Fibroblast of the aortic adventitia (primary cell): Measurements from ENCODE around the gene KIAA1217. TPM values are rescaled to one million over a fixed set of nuclear protein-coding genes. Genes with fewer than 3 reads are reported as not detected.

Experiments
- DNase-seq: peaks from one replicate; pipeline ENCODE4 v3.0.0-alpha.2; 2010; ENCODE audit warnings: low read depth
- H3K4me3 ChIP-seq: 2 replicates; pipeline ENCODE4 v1.5.1; 2011; ENCODE audit warnings: low read depth, mild to moderate bottlenecking, control low read depth, low read length, moderate library complexity
- small RNA-seq: library from RNA; depleted of rRNA; stranded (forward); fragments of <200 nt; gene quantifications from one replicate; pipeline ENCODE3, GENCODE V24; 2012
- total RNA-seq: library from RNA; depleted of rRNA; stranded (reverse); fragments of >200 nt; gene quantifications from 2 replicates; pipeline ENCODE4 v1.2.3, GENCODE V29; 2012; ENCODE audit warnings: low replicate concordance
- TF ChIP-seq, protein P1 (sequence below): IDR thresholded peaks from 2 replicates; pipeline ENCODE4 v1.5.1; 2011; ENCODE audit warnings: mild to moderate bottlenecking, low read length, control low read depth, inconsistent platforms; ENCODE audit not compliant: insufficient read depth

KIAA1217 gene
- total RNA-seq, 1 donor, result 12.5 TPM

DNA sequence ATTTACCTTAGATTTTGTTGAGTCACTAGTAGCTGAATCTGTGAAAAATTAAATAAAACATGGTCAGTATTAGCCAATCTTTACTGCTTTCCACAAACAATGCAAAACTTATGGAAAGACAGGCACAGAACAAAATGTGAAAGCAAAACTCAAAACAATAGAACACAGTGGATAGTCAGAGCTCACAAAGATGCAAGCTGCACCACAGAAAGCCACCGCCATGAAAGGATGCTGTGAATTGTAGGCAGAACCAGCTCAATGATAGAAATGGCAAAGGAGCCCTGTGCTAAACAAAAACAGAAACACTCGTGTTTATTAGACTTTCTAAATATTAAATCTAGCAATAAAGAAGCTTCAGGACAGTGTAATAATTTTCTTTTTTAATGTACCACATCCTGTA, 380.3 kb downstream of the KIAA1217 start:
- H3K4me3 ChIP-seq, result no peak overlapping the region
- TF ChIP-seq, protein P1, sequence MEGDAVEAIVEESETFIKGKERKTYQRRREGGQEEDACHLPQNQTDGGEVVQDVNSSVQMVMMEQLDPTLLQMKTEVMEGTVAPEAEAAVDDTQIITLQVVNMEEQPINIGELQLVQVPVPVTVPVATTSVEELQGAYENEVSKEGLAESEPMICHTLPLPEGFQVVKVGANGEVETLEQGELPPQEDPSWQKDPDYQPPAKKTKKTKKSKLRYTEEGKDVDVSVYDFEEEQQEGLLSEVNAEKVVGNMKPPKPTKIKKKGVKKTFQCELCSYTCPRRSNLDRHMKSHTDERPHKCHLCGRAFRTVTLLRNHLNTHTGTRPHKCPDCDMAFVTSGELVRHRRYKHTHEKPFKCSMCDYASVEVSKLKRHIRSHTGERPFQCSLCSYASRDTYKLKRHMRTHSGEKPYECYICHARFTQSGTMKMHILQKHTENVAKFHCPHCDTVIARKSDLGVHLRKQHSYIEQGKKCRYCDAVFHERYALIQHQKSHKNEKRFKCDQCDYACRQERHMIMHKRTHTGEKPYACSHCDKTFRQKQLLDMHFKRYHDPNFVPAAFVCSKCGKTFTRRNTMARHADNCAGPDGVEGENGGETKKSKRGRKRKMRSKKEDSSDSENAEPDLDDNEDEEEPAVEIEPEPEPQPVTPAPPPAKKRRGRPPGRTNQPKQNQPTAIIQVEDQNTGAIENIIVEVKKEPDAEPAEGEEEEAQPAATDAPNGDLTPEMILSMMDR, result no peak
- DNase-seq, result no peak

DNA sequence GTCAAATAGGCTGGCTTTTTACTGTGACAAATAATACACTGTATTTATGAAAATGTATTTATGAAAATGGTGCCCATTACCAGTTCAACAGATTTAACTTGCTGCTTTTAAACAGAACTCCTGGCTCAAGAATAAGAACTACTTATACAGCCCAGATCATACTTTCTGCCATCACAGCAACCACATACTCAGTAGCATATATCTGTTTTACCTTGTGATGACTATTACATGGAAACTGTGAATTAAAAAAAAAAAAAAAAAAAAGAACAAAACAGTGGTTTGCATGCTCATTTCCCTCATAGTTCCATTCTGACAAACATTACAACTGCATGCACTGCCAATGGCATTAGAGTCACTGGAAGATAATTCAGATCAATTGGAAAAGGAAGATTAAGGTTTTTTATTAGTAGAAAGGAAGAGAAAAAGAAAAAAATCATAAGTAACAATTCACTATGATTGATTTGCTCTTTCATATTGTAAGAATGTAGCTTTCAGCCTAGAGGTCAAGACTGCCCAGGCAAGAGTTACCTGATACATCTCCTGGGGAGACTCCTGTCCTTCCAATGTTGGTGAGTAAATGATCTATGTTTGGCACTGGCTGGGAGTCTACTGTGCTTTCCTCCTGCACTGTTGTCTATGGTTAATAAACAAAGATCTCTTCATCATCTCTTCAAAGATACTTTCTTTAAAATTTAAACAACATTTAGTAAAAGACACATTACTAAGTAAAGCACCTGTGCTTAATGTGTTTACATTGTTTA, 381.9 kb downstream of the KIAA1217 start:
- H3K4me3 ChIP-seq, result no peak overlapping the region
- TF ChIP-seq, protein P1, result no peak
- DNase-seq, result no peak

DNA sequence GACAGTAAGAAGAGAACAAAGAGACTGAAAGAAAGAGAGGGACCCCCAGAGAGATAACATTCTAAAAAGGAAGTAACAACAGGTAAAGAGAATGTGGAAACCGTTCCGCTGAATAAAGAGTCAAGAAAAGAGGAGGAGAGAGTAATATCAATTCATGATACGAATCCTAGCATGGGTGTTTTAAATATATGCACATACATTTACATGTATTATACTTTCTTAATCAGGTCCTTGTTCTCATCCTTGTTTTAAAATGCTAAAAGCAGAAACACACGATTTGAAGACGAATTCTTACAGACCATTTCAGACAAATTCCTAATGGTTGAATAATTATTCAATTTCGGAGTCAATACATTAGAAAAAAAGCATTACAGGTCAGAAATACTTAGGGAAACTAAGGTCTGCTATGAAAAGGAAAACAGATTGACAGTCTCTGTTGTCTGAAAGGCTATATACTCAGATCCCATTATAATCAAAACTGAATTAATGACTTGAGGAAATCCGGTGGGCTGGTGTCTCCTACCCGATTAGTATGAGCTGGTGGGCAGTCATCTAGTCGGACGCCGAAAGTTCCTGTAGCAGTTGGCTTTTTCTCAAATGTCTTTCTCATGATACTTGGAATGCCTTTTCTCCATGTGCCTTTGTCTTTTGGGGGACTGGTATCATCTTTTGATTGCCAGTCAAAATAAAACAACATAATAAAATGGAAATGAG, 387.4 kb downstream of the KIAA1217 start:
- DNase-seq, result no peak
- H3K4me3 ChIP-seq, result no peak overlapping the region
- TF ChIP-seq, protein P1, result no peak

DNA sequence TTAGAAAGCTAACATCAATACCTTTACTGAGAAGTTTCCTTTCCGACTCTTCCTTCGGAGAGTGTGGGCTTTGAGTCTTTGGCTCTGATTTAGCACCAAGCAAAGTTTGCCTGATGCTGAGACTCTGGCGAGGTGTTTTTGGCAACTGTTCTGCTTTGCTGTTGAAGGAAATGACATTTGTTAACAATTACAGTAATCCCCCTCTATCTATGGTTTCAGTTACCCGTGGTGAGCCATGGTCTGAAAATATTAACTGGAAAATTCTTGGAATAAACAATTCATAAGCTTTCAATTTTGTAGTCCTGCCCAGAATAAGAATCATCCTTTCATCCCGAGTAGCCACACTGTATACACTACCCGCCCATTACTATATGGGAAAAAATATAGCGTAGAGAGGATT, 388.5 kb downstream of the KIAA1217 start:
- no peak overlapping the region for H3K4me3 ChIP-seq
- no peak for DNase-seq
- TF ChIP-seq, protein P1, result no peak

Small RNAs within 50 kb of the gene (small RNA-seq; reads per million reads assigned to genes)
- gene AC063961.1 (not detected), gene MIR603 (not detected)
